Measurements from ENCODE around the gene NUP133. TPM values are rescaled to one million over a fixed set of nuclear protein-coding genes. Genes with fewer than 3 reads are reported as not detected.
A peak's percentile ranks its signal among the peaks of the same experiment; 100 is the strongest.
"Not testable (repeated sequence)": the region's sequence is repeated elsewhere in the genome, so short reads cannot be mapped to it uniquely, and the experiment has no call there.

Gene NUP133
- total RNA-seq, 4 donors from 2014 or later, result 18.4 to 30.8 (median 23.7) TPM

DNA sequence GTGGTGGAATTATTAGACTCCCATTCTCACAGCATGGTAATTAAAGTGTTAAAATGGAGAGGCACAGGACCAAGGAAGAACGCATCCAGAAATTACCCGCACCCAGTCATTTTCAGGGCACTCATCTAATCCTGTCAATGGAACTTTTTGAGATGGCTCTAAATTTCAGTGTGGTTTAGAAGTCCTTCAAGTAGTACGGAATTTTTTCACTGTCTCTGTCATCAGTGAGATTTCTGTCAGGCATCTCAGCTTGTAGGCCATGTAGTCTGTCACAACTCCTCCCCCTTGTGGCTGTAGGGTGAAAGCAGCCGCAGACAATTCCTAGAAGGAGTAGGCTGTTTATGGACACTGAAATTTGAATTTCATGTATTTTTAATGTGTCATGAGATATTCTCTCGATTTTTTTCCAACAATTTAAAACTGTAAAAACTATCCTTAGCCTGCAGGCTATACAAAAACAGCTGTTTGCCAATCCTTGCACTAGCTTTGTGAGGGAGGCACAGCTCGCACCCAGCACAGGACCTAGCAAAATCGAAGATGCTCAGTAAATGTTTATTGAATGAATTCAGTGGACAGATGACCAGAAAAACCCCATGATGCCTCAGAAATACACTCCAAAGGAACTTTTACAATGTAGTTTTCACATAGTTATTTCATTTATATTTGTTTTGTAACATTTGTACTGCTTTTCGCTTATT is 6.6 kb upstream of the NUP133 start:
- no peak overlapping the region for H3K4me3 ChIP-seq
- ATAC-seq, result peak; percentile 77 to 96
- no peaks in the 10 kb centered on the region for H3K27me3 ChIP-seq
- no peaks in the 10 kb centered on the region for H3K4me1 ChIP-seq
- TF ChIP-seq, protein P1, sequence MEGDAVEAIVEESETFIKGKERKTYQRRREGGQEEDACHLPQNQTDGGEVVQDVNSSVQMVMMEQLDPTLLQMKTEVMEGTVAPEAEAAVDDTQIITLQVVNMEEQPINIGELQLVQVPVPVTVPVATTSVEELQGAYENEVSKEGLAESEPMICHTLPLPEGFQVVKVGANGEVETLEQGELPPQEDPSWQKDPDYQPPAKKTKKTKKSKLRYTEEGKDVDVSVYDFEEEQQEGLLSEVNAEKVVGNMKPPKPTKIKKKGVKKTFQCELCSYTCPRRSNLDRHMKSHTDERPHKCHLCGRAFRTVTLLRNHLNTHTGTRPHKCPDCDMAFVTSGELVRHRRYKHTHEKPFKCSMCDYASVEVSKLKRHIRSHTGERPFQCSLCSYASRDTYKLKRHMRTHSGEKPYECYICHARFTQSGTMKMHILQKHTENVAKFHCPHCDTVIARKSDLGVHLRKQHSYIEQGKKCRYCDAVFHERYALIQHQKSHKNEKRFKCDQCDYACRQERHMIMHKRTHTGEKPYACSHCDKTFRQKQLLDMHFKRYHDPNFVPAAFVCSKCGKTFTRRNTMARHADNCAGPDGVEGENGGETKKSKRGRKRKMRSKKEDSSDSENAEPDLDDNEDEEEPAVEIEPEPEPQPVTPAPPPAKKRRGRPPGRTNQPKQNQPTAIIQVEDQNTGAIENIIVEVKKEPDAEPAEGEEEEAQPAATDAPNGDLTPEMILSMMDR (IDR thresholded peaks at IDR 0.05 in 4 of 5, conservative IDR thresholded peaks at IDR 0.05 in 1 of 5), result peak; percentile 43 to 81 (median 68)
- TF ChIP-seq POLR2A (IDR thresholded peaks at IDR 0.05), result no peak
- no peaks in the 10 kb centered on the region for H3K9me3 ChIP-seq
- peak; percentile 37 to 55 for DNase-seq
- peaks cover 0 to 19% of the 10 kb centered on the region in 2 donors for H3K36me3 ChIP-seq
- in situ Hi-C loops (cut with MboI; ENCODE audit: low sequenced_read_pairs in 4 of 4) (no loop called here), intact Hi-C loops (cut with DNase I; ENCODE audit: low total_unique reads) (loop anchor here (1.0 kb wide), 1 partner anchor 256 kb away; no protein-coding TSS in a partner anchor)
- H3K27ac ChIP-seq, result no peak overlapping the region

DNA sequence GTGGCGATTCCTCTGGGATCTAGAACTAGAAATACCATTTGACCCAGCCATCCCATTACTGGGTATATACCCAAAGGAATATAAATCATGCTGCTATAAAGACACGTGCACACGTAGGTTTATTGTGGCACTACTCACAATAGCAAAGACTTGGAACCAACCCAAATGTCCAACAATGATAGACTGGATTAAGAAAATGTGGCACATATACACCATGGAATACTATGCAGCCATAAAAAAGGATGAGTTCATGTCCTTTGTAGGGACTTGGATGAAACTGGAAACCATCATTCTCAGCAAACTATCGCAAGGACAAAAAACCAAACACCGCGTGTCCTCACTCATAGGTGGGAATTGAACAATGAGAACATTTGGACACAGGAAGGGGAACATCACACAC is 3.5 kb upstream of the NUP133 start:
- H3K27me3 ChIP-seq; ATAC-seq; H3K27ac ChIP-seq; DNase-seq; H3K4me3 ChIP-seq; H3K9me3 ChIP-seq; intact Hi-C loops (cut with DNase I; ENCODE audit: low total_unique reads); H3K36me3 ChIP-seq; in situ Hi-C loops (cut with MboI; ENCODE audit: low sequenced_read_pairs in 4 of 4): not testable (repeated sequence)
- peaks cover 13 to 15% of the 10 kb centered on the region in 2 donors for H3K4me1 ChIP-seq

DNA sequence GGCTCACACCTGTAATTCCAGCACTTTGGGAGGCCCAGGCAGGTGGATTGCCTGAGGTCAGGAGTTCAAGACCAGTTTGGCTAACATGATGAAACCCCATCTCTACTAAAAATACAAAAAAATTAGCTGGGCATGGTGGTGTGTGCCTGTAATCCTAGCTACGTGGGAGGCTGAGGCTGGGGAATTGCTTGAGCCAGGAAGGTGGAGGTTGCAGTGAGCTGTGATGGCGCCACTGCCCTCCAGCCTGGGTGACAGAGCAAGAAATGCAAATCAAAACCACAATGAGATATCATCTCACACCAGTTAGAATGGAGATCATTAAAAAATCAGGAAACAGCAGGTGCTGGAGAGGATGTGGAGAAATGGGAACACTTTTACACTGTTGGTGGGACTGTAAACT is 3.1 kb upstream of the NUP133 start:
- H3K36me3 ChIP-seq; ATAC-seq; H3K27me3 ChIP-seq; in situ Hi-C loops (cut with MboI; ENCODE audit: low sequenced_read_pairs in 4 of 4); H3K9me3 ChIP-seq; intact Hi-C loops (cut with DNase I; ENCODE audit: low total_unique reads); H3K27ac ChIP-seq; H3K4me3 ChIP-seq; DNase-seq: not testable (repeated sequence)
- H3K4me1 ChIP-seq, result peaks cover 17 to 19% of the 10 kb centered on the region in 2 donors

DNA sequence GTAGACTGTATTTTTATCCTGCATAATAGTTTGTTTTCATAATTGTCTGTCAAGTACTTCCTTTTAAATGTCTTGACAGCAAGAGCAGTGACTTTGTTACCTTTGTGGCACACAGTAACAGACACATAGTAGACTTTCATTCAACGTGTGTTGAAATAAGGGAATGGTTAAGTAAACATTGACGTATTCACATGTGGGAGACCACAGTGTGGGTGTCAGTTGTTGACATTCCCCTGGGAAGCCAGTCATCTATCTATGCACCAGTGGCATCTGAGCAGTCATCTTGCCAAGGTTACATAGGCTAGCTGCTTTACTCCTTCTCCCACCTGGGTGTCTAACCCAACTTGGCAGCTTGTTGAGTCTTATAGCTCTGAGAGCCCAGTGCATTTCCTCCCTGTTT is 1.4 kb upstream of the NUP133 start:
- Histone ChIP-seq H3K4me3 (no peak overlapping the region), H3K36me3 (no peaks in the 10 kb centered on the region), H3K4me1 (peaks cover 18 to 21% of the 10 kb centered on the region in 2 donors), H3K27me3 (no peaks in the 10 kb centered on the region), H3K27ac (no peak overlapping the region), H3K9me3 (no peaks in the 10 kb centered on the region)
- in situ Hi-C loops (cut with MboI; ENCODE audit: low sequenced_read_pairs in 4 of 4), result loop anchor here in 1 of 4 donors (10.0 kb wide), 1 partner anchor 245 kb away; no protein-coding TSS in a partner anchor
- intact Hi-C loops (cut with DNase I; ENCODE audit: low total_unique reads), result no loop called here
- DNase-seq (no peak), ATAC-seq (no peak)
- no peak for TF ChIP-seq POLR2A (IDR thresholded peaks at IDR 0.05)
- TF ChIP-seq, protein P1 (IDR thresholded peaks at IDR 0.05 in 4 of 5, conservative IDR thresholded peaks at IDR 0.05 in 1 of 5), result no peak

DNA sequence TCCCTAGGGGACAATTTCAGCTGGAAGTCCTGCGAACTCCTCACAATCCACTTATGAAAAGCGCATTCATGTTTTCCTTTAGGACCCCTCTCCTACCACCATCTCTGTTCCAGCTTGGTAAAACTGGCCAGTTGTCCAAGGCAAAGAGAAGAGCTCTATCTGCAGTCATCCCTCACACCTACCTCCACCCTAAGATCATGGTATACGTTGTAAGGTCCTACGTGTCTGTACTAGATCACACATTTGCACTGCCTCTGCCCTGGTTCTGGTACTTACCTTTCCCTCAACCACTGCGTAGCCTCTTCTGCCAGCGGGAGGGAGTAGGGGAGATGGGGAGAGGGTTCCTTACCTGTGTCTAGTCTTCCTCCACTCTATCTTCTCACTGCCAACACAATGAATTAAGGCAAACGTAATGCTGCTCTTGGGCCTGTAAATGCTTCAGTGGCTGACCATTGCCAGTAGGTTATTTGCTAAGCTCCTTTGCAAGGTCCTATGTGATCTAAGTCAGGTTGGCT is 739 bp upstream of the NUP133 start:
- Histone ChIP-seq H3K27ac (peak overlapping the region; percentile 88 to 96 (median 94)), H3K4me3 (peak overlapping the region; percentile 82 to 91 (median 89)), H3K27me3 (no peaks in the 10 kb centered on the region), H3K36me3 (no peaks in the 10 kb centered on the region), H3K9me3 (no peaks in the 10 kb centered on the region), H3K4me1 (peaks cover 18 to 21% of the 10 kb centered on the region in 2 donors)
- ATAC-seq (peak in 1 of 2 donors; percentile 11), DNase-seq (no peak)
- TF ChIP-seq, protein P1 (IDR thresholded peaks at IDR 0.05 in 4 of 5, conservative IDR thresholded peaks at IDR 0.05 in 1 of 5), result no peak
- TF ChIP-seq POLR2A (IDR thresholded peaks at IDR 0.05), result no peak
- in situ Hi-C loops (cut with MboI; ENCODE audit: low sequenced_read_pairs in 4 of 4) (loop anchor here in 1 of 4 donors (10.0 kb wide), 1 partner anchor 244 kb away; no protein-coding TSS in a partner anchor), intact Hi-C loops (cut with DNase I; ENCODE audit: low total_unique reads) (loop anchor here (1.0 kb wide), 2 partner anchors 49 to 238 kb away; partner anchors contain the start of genes ABCB10 and RAB4A)

All from gastrocnemius medialis (tissue), 4 donors.